ENCODE measurements around the gene MCU.

Gene MCU

DNA sequence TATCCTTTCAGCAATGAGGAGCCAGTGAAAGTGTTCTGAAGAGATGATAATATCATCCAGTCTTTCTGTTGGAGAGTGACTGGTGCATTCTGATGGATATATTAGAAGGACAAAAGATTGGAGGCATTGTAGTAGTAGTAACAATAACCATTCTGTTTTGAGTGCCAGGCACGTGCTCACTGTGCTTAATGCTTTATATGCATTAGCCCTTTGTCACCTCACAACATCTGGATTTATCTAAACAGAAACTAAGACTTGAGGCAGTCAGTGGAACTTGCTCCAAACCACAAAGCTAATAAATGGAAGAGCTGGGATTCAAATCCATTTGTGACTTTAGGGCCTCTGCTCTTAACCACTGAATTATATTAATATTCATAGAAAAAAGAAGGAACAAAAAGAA is 117.1 kb downstream of the MCU start:
- no peak for DNase-seq

DNA sequence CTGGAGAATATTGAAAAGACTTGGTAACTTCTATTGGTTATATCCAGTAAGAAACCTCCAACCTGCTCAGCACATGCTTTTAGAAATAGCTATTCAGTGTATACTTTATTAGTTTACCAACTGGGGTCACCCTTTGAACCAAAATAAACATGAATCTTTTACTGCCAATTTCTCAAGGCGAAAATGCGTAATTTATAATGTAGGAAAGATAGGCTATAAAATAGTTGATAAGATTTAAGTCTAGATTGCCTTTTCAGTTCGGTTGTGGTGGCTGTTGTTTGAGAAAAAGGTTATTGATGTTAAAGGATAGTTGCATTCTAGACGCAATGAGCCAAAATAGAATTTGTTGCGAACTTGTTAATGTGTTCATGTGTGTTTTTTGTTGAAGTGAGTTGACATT is 119.0 kb downstream of the MCU start:
- DNase-seq, result no peak

GRCh38 chr10:72812415-72812752 is 120.4 kb downstream of the MCU start:
- peak in 1 of 2 experiments; percentile 22 for DNase-seq

DNA sequence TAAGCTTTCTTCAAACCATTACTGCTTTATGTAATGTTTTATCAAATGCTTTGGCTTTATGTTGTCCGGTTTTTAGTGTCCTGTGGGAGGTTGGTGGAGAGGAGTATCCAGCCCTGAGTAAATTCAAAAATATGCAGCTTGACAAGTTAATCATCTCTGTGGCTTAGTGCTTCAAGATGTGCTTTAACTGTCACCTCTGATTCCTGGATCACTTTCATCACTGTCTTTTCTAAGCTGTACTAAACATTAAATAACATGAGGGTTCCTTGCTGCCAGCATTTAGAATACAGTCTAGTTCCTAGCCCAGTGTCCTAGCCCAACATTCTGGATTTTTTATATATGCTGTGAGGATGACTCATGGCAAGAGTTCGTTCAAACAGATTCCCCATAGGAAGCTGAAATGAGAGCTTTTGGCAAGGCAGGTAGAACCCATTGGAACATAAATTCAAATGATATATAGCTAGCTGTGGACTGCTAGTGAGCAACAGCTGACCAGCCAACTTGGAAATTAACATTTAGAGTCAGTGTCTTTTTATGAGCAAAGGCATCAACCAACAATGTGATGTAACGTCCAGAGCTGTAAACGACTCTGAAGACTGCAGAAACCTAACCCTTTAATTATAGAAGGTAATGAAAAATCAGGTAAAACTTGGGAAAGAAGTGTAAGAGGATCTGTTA is 120.9 kb downstream of the MCU start:
- DNase-seq, result peak in 1 of 2 experiments; percentile 35

- no peak for DNase-seq
Measured at GRCh38 chr10:72814099-72814790, 122.3 kb downstream of the MCU start.

DNA sequence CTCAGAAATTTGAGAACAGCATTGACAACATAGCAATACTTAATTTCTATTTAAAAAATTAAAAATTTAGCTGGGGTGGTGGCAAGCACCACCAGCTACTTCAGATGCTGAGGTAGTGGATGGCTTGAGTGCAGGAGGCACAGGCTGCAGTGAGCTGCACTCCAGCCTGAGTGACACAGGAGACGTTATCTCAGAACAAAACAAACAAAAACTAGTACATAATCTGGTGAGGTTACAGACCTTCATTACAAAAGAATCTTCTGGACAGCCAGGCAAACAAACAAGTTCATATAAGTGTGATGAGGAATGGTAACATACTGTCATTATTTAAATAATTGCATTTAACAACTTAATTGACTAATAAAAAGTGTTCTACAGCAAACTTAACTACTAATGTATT is 124.6 kb downstream of the MCU start:
- DNase-seq, result no peak

DNA sequence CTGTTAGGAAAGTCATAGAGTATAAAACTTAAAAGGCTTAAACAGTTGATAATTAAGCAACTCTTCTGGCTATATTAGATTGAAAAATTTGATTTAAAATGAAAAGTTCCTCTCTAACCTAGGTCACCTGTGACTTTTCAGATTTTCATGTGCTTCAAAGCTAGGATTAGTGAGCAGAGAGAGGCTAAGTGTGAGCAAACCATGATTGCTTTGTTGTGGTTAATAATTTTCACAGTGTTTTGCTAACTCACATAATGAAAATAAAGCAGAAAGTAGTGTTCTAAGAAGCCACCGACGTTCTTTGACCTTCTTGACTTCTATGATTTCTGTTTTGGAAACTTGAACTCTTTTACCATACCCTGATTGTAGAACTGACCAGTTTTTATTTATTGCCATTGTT is 126.1 kb downstream of the MCU start:
- DNase-seq, result no peak

DNA sequence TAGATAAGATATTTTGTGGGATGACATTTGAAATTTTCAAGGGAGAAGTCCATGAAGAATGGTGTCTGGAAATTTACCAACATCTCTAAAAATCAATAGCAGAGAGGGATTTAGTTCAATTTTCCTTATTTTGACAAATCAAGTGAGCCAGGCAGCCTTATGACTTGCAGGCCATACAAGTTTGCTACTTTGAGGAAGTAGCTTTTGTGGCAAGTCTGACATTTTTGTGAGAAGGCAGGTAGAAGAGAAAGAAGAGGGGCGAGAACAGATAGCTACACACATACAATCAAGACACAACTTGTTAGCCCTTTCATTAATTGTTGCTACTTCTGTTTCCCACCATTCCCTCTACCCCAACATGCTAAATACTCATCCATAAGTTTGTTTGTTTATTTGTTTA is 127.1 kb downstream of the MCU start:
- peak; percentile 32 to 47 for DNase-seq

DNA sequence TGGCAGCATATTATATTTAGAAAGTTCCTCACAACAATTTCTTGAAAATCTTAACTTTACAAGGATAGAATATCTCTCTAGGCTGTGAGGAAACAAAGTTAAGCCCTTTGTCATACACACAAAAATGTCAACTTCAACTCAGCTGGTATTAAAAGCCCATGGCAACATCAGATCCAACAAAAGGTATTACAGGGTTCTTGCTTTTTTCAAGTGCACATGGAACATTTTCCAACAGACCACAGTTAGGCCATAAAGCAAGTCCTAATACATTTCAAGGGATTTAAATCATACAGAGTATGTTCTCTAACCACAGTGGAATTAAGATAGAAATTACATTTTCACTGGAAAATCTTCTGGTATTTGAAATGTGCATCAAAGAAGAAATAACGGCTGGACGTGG is 129.7 kb downstream of the MCU start:
- DNase-seq, result no peak

DNA sequence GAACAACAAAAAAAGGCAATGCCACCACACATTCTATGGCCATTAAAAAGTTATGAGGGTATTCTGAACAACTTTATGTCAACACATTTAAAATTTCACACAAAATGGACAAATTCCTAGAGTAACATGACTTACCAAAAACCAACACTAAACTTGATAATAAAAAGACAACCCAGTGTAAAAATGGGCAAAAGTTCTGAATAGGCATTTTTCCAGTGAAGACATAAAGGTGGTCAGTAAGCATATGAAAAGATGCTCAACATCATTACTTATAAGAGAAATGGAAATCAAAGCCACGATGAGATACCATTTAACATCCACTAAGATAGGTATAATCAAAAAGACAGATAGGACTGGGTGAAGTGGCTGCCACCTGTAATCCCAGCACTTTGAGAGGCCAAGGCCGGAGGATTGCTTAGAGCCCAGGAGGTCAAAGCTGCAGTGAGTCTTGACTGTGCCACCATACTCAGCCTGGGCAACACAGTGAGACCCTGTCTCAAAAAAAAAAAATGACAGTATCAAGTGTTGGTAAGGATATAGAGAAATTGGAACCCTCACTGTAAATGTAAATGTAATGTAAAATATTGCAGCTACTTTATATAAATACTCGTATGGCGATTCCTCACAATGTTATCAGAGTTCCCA is 130.5 kb downstream of the MCU start:
- no peak for DNase-seq

DNA sequence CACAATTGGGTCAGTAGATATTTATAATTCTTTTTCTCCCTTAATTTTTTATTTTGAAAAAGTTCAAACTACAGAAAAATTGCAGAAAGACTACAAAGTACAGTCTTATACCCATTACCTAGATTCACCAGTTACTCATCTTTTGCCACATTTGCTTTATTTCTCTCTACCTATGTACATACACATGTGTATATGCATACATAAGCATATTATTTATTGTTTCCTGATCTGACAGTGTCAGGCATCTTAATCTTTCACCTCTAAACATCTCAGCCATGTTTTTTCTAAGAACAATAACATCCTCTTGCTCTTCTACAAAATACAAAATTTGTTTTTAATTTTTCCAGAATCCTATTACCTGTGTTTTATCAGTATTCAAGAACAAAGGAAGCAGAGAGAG is 133.2 kb downstream of the MCU start:
- DNase-seq, result no peak

GRCh38 chr10:72826346-72826745 is 134.4 kb downstream of the MCU start:
- DNase-seq, result no peak

DNA sequence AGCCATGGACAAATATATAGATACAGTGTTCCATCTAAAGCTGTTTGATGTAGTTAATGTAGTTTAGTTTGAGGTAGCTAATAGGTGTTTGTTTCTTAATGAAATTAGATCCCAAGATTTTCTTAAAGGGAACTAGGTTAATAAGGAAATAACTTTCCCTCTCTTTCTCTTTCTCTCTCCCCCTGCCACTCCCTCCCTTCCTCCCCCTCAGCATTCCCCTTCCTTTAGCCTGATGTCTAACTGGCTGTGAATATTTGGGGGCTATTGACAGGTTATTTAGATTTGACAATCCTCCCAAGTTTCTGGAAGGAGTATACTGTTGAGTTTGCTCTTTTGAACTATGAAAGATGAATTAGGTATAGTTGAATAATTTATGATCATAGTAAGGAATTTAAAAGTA is 136.4 kb downstream of the MCU start:
- DNase-seq, result no peak

- DNase-seq, result no peak
Measured at GRCh38 chr10:72830625-72831024, 138.7 kb downstream of the MCU start.

DNA sequence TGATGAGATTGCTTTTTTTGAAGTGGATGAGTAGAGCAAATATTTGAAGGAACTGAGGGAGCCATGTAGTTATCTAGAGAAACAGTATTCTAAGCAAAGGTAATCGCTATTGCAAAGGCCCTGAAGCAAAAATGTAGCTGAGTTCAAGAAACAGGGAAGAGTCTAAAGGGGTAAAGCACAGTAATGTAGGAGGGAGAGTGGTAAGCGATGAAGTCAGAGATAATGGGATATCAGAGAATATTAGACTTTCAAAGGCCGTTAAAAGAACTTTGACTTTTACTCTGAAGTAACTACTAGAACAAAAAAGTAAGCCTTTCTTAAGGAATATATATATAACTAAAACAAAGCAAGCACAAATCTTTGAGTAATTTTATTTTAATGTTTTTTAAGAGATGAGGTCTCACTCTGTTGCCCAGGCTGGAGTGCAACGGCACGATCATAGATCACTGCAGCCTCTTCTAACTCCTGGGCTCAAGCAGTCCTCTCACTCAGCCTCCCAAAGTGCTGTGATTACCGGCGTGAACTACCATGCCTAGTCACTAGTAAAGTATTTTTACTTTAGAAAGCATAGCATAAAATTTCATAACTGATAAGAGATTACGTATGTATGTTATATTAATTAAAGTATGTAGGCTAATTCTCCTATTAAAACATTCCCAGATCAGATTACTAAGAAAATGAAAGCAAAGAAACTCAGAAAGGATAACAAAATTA is 139.9 kb downstream of the MCU start:
- DNase-seq, result no peak

DNA sequence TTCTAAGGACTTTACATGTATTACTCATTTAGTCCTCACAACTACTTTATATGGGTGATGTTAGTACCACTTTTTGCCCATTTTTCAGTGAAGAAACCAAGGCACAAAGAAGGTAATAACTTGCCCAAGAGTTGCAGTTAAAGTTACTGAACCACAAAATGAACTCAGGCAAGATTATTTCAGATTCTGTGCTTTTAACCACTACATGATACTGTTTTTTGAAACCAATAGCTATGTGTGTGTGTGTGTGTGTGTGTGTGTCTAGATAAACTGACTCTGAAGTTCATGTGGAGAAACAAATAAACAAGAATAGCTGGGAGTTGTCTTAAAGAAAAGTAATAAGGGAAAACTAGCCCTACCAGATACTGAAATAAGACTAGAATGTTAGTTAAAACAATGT is 140.8 kb downstream of the MCU start:
- no peak for DNase-seq

DNA sequence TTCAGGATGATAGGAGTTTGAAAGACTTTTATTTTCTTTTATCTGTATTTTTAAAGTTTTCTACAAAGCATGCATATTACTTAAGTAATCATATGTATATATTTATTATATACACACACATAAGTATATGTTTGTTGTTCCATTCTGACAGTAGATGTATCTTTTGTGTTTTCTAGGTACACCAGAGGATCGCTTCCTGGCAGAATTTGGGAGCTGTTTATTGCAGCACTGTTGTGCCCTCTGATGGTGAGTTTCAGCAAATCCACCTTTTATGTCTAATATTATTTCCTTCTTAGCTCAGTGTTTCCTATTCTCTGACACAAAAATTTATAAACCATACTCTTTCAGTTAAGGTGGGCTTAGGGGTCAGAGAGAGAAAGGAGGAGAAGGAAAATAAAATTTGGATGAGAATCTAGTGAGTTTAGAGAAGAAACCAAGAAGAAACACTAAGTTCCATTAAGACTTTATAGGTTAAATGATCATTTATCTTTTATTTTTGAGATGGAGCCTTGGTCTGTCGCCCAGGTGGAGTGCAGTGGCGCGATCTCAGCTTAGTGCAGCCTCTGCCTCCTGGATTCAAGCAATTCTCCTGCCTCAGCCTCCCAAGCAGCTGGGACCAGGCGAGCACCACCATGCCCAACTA is 142.4 kb downstream of the MCU start:
- peak; percentile 83 to 95 for DNase-seq

- no peak for DNase-seq
Measured at GRCh38 chr10:72840319-72840718, 148.4 kb downstream of the MCU start.

DNA sequence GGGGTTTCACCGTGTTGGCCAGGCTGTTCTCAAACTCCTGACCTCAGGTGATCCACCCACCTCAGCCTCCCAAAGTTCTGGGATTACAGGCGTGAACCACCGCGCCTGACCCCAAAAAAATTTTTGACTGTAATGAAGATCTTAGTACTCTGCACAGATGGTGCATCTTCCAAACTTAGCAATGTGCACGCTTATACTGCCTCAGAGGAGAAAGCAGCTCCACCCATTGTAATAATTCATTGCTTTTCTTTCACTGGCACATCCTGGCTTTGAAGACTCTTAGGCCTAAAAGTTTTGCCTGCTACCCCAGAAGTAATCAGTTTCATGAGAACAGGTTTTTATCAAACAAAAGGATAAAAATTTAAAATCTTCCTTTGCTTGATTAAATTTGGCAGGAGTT is 149.5 kb downstream of the MCU start:
- DNase-seq, result no peak

DNA sequence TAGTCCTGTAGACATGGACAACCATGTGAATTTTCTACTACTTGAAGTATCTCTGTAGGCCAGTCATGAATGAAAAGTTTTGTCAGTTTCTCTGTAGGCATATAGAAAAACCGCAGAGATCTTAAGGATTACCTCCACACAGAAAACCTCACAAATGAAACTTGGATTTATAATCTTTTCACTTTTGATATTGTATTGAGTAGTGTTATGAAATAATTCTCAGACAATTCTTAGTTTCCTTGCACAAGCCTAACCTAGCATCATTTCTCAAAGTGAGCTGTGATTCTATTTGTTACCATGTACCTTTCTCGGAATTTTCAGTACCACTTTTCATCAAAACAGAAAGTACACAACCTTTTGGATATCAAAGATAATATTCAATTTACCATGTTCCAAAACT is 150.2 kb downstream of the MCU start:
- no peak for DNase-seq

DNA sequence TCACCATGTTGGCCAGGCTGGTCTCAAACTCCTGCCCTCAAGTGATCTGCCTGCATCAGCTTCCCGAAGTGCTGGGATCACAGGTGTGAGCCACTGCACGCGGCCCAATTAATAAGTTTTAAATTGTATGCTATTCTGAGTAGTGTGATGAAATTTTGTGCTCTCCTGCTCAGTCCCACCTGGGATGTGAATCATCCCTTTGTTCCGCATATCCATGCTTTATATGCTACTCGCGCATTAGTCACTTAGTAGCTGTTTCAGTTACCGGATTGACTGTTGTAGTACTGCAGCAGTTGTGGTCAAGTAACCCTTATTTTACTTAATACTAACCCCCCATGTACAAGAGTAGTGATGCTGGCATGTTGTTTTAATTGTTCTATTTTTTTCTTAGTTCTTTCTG is 154.3 kb downstream of the MCU start:
- DNase-seq, result no peak

GRCh38 chr10:72847681-72848080 is 155.7 kb downstream of the MCU start:
- no peak for DNase-seq

- DNase-seq, result no peak
Measured at GRCh38 chr10:72850861-72851260, 158.9 kb downstream of the MCU start.
